Fibroblast of pulmonary artery (primary cell): ENCODE measurements around the gene LBH.

Experiments
- DNase-seq: peaks from one replicate; pipeline ENCODE4 v3.0.0-alpha.2; 2010; ENCODE audit warnings: low read depth
- H3K4me3 ChIP-seq: replicated peaks from 2 replicates; pipeline ENCODE4 v1.5.1; 2011; ENCODE audit warnings: low read depth, mild to moderate bottlenecking, control low read depth, low read length, moderate library complexity
- CTCF ChIP-seq: IDR thresholded peaks from 2 replicates; pipeline ENCODE4 v1.5.1; 2011; ENCODE audit warnings: mild to moderate bottlenecking, control low read depth, low read length, inconsistent platforms; ENCODE audit errors: missing control alignments

LBH gene

DNA sequence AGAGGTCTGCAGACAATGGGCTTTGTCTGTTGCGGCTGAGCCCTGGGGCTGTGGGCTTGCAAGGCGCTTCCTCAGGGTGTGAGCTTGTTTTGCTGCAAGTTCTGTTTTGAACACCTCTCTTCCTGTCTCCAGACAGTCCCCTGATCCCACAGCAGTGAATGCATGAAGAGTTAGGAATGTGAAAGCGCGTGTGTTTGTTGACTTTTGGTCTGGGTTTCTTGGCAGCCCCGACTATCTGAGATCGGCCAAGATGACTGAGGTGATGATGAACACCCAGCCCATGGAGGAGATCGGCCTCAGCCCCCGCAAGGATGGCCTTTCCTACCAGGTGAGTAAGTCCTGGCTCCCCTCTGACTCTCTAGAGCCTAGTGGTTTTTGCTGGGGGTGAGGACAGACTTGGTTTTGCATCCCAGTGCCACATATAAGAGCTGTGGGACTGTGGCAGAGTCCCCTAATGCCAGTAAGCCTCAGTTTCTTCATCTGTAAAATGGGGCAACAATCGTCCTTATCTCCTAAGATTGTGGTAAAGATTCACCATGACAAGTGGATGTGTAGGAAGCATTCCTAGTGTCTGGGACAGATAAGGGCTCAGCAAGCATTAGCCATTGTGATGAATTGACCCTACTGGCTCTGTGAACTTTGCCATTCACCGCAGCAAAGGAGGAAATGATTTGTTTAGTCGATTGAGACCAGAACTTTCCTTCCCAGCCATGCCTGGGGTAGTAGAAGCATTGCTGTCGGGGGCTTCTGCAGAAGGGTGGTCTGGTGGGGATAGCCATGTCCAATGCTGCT lies 3.0 kb downstream of the LBH start:
- H3K4me3 ChIP-seq: no peak overlapping the region
- TF ChIP-seq CTCF: no peak
- peak; percentile 65 for DNase-seq

DNA sequence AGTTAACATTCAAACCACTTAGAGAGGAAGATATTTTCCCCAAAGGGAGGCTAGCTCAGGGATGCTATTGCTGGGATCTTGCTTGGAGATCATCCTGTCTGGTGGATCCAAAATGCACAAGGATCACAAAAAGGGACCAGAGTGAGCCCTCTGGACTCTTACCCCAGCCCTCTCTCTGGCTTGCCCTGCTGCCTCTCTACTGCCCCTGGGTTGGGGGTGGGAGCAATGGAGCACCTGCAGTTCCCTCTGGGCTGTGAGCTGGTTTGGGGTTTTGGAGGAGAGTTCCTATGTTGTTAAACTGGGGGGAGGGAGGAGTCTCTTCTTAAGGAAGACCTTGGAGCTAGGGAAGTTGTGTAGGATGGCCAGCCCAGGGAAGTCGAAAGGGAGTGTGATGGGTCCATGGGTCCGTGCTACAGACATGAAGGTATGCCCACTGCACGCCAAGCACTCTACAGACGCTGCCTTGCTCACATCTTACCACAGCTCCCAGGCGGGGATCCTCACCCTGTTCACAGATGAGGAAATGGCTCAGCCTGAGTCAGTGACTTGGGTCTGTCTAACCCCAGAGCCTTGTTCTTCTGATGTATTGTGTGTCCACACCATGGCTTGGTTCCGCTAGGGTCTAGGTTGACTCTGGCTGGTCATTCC lies 3.8 kb downstream of the LBH start:
- no peak for DNase-seq
- TF ChIP-seq CTCF: no peak
- H3K4me3 ChIP-seq: no peak overlapping the region

GRCh38 chr2:30235859-30236535 lies 4.7 kb downstream of the LBH start:
- DNase-seq: no peak
- TF ChIP-seq CTCF: no peak
- no peak overlapping the region for H3K4me3 ChIP-seq

DNA sequence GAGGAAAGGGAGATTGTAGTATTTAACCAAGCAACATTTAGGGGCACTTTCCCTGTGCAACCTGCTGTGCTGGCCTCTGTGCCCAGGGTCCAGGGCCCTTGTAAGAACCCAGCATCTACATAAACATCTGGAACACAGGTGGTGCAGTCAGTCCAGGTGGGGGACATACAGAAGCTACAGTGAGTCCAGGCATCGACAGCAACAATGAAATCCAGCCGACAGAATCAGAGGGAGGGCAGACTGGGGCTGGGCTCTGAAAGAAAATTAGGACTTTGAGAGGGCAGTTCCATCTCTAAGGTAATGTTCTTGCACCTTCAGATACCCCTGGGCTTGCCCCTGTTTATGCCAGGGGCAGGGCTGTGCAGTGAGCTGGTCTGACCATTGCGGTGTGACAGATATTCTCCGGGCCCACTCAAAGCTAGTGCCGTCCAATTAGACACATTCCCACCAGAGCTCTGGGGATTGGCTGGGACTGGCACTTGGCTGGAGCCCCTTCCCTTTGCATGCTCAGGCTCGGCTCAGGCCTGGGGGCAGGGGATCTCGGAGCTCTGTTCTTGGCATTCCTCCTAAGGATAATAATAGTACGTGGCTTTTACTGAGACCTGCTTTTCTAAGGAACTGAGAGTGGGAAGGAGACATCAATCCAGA lies 5.4 kb downstream of the LBH start:
- TF ChIP-seq CTCF: no peak
- no peak overlapping the region for H3K4me3 ChIP-seq
- DNase-seq: no peak

GRCh38 chr2:30237239-30237965 lies 6.1 kb downstream of the LBH start:
- TF ChIP-seq CTCF: no peak
- DNase-seq: no peak
- no peak overlapping the region for H3K4me3 ChIP-seq

DNA sequence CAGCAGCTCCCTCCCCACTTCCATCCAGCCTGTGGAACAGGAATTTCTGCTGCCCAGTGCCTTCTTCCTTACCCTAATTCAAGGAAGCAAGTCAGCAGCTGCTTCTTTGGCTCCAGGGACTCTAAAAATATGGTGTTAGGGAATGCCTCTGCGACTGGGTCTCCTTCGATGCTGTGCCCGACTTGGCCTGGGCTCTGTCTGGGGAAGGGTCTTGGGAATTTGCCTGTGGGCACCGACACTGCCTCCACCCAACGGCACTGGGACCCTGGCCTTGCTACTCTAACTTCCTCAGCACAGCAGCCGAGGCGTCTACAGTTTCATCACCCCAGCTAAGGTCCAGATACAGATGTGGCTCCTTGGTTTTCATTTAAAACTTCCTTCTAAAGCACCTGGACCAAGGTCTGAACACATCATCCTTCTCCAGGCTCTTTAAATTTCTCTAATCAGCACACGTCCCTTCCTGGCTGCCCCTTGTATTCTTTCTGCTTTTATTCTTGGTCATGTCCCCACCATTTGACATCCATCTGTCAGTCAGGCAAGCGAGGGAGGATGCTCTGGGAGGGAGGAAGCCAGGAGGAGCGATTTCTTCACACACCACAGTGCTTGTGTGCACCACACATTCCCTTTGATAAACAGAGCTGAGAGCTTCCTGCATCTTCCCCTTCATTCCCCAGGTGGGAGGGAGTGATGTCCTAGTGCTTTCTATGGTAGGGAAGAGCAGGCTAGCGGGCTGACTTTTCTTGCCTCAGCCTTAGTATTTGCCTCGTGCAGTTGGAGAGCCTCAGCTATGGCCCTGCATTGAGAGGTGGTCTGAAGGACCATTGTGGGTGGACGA lies 6.8 kb downstream of the LBH start:
- no peak for TF ChIP-seq CTCF
- H3K4me3 ChIP-seq: no peak overlapping the region
- DNase-seq: no peak
